GM18499 (cell line): ENCODE measurements around the gene PCID2.
"Not testable (repeated sequence)": the region's sequence is repeated elsewhere in the genome, so short reads cannot be mapped to it uniquely, and the experiment has no call there.

Experiments used
- ATAC-seq: cut with Tn5 transposase; IDR thresholded peaks from one replicate; pipeline ENCODE4 v1.9.1; 2021; ENCODE audit warnings: moderate number of reproducible peaks; ENCODE audit not compliant: insufficient read depth, unreplicated experiment

PCID2 gene

DNA sequence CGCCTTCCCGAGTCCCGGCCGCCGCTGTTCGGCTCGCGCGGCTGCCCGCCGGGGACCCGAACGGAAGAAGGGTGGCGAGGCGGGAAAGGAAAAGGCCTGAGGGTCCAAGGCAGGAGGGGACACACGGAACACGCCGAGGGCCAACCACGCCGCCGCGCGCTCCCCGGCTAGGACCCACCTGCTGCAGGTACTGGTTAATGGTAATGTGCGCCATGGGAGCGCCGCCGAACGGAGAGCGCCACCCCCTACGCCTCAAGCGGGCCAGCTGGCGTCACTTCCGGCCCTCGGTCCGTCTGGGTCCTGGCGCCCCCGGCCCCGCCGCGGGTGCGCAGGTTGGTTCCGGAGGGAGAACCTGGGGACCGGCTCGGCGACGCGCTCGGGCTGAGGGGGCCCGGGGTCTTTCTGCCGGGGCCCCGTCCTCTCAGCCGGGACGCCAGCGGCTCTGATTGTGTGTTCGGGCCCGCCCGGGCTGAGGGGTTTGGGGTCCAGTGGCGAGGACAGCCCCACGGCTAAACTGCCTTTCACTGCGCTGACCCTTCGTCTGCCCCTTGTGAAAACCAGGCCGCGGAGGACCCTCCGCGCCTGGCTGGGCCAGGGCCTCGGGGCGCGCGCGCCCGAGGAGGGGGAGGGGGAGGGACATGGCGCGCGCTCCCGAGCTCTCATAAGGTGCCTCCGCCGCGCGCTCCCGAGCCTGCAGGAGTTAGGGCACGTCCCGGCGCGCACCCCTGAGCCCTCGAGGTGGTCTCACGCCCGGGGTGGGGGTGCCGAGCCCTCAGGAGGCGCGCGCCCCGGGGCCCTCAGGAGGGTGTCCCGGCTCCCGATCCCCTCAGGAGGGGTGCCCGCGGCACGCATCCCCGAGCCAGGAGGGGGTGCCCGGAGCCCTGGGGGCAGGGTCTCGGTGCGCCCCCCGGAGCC is at the start of gene PCID2:
TSS of gene PCID2 (minus strand) at position 249 of the 915 bp plus-strand sequence. CDS start at position 214, 35 bp downstream.
- ATAC-seq: peak; percentile 42

- not testable (repeated sequence) for ATAC-seq
Observed at GRCh38 chr13:113257908-113258307, 49.4 kb upstream of the PCID2 start.

GRCh38 chr13:113252516-113253095 is 44.1 kb upstream of the PCID2 start:
- no peak for ATAC-seq

DNA sequence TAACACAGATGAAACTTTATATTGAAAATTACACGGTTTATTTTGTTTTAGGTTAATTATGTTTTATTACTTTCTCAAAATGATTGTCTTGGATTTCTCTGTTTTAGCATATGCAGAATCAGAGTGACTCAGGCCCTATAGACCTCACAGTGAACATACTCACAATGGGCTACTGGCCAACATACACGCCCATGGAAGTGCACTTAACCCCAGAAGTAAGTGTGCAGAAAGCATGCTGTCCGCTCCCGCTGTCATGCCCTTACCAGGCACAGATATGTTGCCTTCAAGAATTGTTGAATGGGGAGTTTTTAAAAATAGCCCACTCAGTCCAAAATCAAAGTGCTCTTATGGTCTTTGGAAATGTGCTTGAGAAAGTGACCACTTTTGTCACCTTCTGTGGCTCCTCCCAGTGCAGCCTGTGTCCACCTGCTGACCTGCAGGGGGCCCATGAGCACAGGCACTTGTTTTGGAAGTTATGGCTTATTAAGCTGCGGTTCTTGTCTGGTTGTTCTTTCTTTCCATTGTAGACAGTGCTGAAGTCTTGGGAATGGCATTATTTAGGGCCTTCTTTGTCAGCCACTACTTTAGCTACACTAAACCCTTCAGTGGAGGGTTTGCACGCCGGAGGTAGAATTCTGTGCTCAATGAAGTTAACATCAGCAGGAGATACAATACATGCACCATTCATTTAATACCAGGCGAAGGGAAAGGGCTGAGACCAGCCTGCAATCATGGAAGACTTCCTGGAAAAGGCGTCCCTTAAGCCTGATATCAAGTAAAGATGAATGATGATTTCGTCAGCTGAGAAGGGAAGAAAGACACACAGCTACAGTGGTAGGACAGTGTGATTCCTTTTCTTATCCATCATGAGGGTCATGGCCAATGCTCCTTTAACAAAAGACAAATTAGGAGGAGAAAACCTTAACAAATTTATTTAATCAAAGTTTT is 37.7 kb upstream of the PCID2 start:
- no peak for ATAC-seq

DNA sequence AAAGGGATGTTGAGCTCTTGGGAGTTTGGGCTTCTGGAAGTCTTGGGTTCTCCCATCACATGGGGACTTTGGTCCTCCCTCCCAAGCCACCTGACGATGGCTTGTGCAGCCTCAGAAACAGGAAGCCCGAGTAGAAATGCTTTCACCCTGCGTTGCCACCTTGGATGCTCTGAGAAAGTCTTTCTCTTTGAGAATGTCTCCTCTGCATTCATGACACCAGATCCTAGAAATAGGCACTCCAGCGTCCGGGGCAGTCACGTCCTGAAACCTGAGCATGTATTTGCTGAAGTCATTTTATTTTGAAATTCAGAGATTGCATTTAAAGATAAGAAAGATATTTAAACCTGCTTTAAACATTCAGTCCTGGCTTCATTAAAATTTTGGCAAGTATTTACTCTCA is 35.4 kb upstream of the PCID2 start:
- no peak for ATAC-seq

DNA sequence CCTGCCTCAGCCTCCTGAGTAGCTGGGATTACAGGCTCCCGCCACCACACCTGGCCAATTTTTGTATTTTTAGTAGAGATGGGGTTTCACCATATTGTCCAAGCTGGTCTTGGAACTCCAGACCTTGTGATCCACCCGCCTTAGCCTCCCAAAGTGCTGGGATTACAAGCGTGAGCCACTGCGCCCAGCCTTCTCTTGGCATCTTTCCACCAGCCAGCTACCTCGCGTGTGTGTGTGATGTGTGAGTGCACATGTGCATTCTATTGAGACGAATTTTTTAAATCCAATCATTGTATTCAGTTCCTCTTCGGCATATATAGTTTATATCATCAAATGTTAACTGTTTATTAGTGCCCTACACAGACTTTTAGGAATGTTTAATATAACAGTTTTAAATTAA is 33.2 kb upstream of the PCID2 start:
- ATAC-seq: not testable (repeated sequence)

DNA sequence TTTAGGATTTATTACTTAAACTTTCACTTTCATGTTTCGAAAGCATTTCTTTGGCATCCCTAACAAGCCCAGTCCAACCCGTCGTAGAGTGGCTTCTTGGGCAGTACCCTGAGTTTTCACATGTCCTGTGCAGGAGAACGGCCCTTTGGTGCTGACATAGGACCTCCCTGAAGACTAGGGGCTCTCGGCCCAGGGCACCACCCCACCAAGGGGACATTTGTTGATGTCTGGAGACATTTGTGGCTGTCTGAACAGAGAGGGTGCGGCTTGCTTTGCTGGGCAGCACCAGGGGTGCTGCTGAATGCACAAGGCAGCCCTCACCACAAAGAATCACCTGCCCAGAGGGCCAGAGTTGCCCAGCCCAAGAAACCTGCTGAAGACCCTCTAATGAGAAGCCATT is 31.5 kb upstream of the PCID2 start:
- no peak for ATAC-seq

- no peak for ATAC-seq
Observed at GRCh38 chr13:113239357-113239756, 30.9 kb upstream of the PCID2 start.

DNA sequence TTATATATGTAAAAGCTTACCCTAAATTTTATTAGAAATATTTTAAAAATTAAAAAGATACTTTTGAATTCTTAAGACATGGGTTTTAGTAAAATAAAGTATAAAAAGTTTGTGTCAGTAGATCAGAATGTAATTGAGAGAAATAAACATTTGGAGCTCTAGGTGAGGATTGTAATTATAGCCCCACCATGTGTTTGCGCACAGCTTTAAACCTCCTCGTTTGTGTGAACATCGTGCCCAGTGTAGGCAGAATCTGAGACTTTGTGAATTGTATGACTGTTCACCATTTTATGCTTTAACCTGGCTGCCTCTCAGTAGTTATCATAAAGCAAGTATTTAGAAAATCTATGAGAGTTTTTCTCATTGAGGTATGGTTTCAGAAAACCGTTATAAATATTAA is 30.1 kb upstream of the PCID2 start:
- ATAC-seq: no peak

GRCh38 chr13:113233101-113233500 is 24.6 kb upstream of the PCID2 start:
- ATAC-seq: no peak

DNA sequence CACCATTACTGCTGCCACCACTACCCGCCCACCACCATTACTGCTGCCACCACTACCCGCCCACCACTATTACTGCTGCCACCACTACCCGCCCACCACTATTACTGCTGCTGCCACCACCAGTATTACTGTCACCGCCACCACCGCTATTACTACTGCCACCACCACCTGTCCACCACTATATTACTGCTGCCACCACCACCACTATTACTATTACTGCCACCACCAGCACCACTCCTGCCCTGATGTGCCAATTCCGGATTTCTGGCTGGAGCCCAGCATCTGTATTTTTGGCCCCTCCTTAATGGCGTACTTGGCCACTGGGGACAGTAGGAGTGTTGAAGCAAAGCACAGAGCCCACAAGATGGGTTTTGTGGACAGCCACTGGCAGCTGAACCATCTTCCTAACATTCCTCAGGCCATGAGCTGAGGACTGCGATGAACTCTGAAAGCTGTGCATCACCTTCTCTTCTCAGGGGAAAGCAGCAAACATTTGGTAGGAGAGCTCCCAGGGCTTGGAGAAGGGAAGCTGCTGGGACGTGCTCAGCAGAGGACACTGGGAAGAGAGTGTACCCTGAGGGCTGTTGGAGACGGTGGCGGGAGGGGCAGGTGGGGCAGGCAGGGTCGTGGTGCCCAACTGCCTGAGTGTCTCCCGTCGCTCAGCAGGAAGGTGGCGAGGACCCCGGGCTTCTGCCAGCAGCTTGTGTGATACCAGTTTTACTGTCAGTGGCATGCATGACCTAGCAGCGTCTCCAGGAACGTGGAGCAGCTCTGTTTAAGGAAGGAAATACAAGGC is 23.9 kb upstream of the PCID2 start:
- no peak for ATAC-seq

DNA sequence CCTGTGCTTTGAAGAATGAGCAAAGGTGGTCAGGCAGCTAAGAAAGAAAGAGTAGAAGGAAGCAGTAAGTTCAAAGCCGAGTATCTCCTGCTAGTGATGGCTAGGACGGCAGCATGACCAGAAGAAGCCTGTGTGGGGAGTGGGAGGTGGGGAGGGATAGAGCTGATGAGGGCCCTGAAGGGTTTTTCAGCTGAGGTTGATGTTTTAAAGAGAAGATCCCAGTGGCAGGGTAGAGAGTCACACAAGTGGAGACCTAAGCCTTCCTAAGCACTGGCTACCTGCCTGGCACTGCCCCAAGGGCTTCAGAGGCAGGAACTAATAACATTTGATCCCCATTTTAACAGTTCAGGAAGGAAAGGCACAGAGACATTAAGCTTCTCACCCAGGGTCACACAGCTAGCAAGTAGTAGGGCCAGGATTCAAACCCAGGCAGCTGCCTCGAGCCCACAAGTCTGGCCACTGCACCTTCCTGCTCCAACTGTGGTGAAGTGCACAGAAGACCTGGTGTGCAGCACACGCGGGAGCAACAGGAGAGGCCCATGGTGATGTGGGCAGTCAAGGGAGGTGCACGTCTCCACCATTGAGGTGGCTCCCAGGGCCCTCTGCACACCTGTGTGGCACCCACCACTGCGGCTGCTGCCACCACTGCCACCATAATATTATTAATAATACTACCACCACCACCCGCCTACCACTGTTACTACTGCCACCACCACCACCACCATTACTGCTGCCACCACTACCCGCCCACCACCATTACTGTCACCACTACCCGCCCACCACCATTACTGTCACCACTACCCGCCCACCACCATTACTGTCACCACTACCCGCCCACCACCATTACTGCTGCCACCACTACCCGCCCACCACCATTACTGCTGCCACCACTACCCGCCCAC is 23.1 kb upstream of the PCID2 start:
- ATAC-seq: no peak

DNA sequence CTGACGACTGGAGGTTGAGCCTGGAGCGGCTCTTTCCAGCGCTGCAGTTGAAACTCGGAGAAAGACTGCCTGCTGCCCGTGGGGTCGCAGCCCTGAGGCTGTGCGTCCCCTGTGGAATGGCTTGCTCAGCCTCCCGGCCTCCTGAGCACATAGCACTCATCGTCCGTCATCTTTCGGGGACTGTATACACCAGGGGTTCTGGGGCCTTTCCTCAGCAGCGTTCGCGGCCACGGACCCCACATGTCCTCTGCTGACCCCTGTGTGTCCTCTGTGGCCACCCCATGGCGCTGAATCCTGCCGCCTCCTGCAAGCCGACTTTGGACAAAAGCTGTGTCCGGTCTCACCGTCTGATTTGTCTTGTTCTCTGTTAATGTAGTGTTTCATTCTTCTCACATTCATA is 21.3 kb upstream of the PCID2 start:
- ATAC-seq: no peak

DNA sequence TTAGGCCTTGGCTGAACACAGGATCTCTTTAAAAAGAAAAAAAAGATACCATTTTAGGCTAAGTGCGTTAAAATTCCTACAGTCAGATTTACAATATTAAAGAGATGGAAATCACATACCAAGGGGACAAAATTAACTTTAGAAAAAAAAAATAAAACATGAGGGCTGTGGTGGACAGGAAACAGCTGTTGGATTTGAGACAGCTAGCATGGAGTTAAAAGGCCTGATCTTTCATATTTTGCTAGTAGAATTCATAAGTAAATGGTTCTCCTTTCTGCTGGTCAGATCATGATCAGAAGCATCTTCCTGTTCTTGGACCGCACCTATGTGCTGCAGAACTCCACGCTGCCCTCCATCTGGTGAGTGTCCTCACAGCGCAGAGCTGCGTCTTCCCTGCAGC is 20.7 kb upstream of the PCID2 start:
- ATAC-seq: no peak

DNA sequence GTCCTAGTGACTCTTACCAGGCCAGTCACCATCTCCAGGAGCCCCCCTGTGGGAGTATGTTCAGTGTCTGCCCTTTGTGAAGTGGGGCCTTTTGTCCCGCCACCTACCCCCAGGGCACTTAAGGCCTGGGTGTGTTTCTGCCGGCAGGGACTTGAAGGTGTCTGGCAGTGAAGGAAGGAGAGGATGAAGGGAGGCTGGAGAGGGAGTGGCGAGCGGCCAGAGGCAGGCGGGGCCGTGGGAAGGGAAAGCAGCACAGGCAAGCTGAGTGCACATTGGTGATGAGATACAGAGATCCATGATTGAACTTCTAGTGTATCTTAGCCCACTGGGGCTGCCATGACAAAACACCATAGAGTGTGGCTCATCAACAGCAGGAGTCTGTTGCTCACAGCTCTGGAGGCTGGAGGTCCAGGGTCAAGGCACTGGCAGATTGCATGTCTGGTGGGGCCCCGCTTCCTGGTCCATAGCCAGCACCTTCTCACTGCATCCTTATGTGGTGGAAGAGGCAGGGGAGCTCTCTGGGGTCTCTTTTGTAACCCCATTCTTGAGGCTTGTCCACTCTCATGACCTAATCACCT is 18.5 kb upstream of the PCID2 start:
- ATAC-seq: no peak

DNA sequence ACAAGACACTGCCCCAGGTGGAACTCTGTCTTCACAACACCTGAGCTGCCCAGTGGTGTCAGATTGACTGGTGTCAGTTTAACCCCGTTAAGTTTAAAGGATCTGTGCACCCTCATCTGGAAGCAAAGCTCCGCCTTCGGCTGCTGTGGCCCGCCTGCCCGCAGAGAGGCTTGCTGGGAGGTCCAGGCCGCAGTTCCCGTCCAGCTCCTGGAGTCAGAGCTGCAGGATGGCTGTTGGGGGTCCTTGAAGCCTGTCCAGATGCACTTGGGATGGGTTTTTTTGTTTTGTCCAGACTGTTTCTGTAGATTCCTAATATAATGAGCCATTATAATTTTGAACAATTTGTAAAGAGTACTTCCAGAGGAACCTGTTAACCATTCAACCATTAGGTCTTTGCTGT is 17.0 kb upstream of the PCID2 start:
- no peak for ATAC-seq

GRCh38 chr13:113224486-113224885 is 16.0 kb upstream of the PCID2 start:
- ATAC-seq: no peak

- ATAC-seq: no peak
Observed at GRCh38 chr13:113223070-113223469, 14.6 kb upstream of the PCID2 start.

- ATAC-seq: no peak
Observed at GRCh38 chr13:113220877-113221276, 12.4 kb upstream of the PCID2 start.
